Esophagus squamous epithelium (tissue), 4 donors: ENCODE data around the gene SLC7A6.

Experiments used
- POLR2A ChIP-seq, 4 donors: fragments of 450-650 bp; IDR thresholded peaks; one replicate each; pipeline ENCODE4 v1.6.1; 2017; ENCODE audit warnings: antibody characterized with exemption in 4 of 4, mild to moderate bottlenecking in 4 of 4, moderate library complexity in 3 of 4
- TF ChIP-seq, protein P1 (sequence below), 6 experiments: fragments of 450-650 bp in 4 of 6; fragments of 200-600 bp in 2 of 6; sonication (generic) in 2 of 6; IDR thresholded peaks; one replicate each; pipeline ENCODE4 v1.5.1; 2016 to 2019; ENCODE audit warnings: antibody characterized with exemption in 6 of 6, mild to moderate bottlenecking in 4 of 6, moderate library complexity in 4 of 6

- TF ChIP-seq, protein P1, sequence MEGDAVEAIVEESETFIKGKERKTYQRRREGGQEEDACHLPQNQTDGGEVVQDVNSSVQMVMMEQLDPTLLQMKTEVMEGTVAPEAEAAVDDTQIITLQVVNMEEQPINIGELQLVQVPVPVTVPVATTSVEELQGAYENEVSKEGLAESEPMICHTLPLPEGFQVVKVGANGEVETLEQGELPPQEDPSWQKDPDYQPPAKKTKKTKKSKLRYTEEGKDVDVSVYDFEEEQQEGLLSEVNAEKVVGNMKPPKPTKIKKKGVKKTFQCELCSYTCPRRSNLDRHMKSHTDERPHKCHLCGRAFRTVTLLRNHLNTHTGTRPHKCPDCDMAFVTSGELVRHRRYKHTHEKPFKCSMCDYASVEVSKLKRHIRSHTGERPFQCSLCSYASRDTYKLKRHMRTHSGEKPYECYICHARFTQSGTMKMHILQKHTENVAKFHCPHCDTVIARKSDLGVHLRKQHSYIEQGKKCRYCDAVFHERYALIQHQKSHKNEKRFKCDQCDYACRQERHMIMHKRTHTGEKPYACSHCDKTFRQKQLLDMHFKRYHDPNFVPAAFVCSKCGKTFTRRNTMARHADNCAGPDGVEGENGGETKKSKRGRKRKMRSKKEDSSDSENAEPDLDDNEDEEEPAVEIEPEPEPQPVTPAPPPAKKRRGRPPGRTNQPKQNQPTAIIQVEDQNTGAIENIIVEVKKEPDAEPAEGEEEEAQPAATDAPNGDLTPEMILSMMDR (IDR thresholded peaks at IDR 0.05), result no peak
- TF ChIP-seq POLR2A (IDR thresholded peaks at IDR 0.05), result no peak
Observed at GRCh38 chr16:68343137-68343536, 78.8 kb downstream of the SLC7A6 start.
